ENCODE data around the gene SLAMF7.
"Not testable (repeated sequence)": the region's sequence is repeated elsewhere in the genome, so short reads cannot be mapped to it uniquely, and the experiment has no call there.

The SLAMF7 gene

GRCh38 chr1:160720356-160721085, 18.5 kb upstream of the SLAMF7 start:
- peak; percentile 53 for DNase-seq

- no peak for DNase-seq
Observed at GRCh38 chr1:160721473-160721872, 17.6 kb upstream of the SLAMF7 start.

GRCh38 chr1:160722726-160723125, 16.3 kb upstream of the SLAMF7 start:
- DNase-seq = no peak

- no peak for DNase-seq
Observed at GRCh38 chr1:160723332-160723731, 15.7 kb upstream of the SLAMF7 start.

GRCh38 chr1:160724465-160725242, 14.4 kb upstream of the SLAMF7 start:
- no peak for DNase-seq

- peak; percentile 5 for DNase-seq
Observed at GRCh38 chr1:160726114-160726497, 12.9 kb upstream of the SLAMF7 start.

- DNase-seq = peak; percentile 37
Observed at GRCh38 chr1:160726498-160727315, 12.3 kb upstream of the SLAMF7 start.

GRCh38 chr1:160727316-160727640, 11.8 kb upstream of the SLAMF7 start:
- DNase-seq = no peak

GRCh38 chr1:160731564-160731963, 7.5 kb upstream of the SLAMF7 start:
- DNase-seq = not testable (repeated sequence)

- no peak for DNase-seq
Observed at GRCh38 chr1:160731990-160732389, 7.1 kb upstream of the SLAMF7 start.

- no peak for DNase-seq
Observed at GRCh38 chr1:160733898-160734297, 5.1 kb upstream of the SLAMF7 start.

- DNase-seq = no peak
Observed at GRCh38 chr1:160734301-160734700, 4.7 kb upstream of the SLAMF7 start.

GRCh38 chr1:160738271-160738670, 776 bp upstream of the SLAMF7 start:
- DNase-seq = no peak

GRCh38 chr1:160740133-160740688, 1.2 kb downstream of the SLAMF7 start:
- DNase-seq = no peak

- no peak for DNase-seq
Observed at GRCh38 chr1:160741092-160741501, 2.0 kb downstream of the SLAMF7 start.

GRCh38 chr1:160741612-160742348, 2.7 kb downstream of the SLAMF7 start:
- DNase-seq = no peak

- no peak for DNase-seq
Observed at GRCh38 chr1:160742428-160743127, 3.5 kb downstream of the SLAMF7 start.

GRCh38 chr1:160743266-160743665, 4.2 kb downstream of the SLAMF7 start:
- no peak for DNase-seq

GRCh38 chr1:160744199-160744851, 5.3 kb downstream of the SLAMF7 start:
- no peak for DNase-seq

- no peak for DNase-seq
Observed at GRCh38 chr1:160744852-160745520, 5.9 kb downstream of the SLAMF7 start.

All from fibroblast of skin of back (primary cell).